Stimulated activated CD4-positive, alpha-beta T cell treated with anti-CD3 and anti-CD28 coated beads, Interleukin-2, amount 100 ng/mL, for 4 hours (primary cell): ENCODE results near the gene PDE6B.
"Not testable (repeated sequence)": the region's sequence is repeated elsewhere in the genome, so short reads cannot be mapped to it uniquely, and the experiment has no call there.

Source experiments
- DNase-seq: peaks from one replicate; pipeline ENCODE4 v3.0.0-alpha.2; 2020; ENCODE audit warnings: low read depth

The PDE6B gene

DNA sequence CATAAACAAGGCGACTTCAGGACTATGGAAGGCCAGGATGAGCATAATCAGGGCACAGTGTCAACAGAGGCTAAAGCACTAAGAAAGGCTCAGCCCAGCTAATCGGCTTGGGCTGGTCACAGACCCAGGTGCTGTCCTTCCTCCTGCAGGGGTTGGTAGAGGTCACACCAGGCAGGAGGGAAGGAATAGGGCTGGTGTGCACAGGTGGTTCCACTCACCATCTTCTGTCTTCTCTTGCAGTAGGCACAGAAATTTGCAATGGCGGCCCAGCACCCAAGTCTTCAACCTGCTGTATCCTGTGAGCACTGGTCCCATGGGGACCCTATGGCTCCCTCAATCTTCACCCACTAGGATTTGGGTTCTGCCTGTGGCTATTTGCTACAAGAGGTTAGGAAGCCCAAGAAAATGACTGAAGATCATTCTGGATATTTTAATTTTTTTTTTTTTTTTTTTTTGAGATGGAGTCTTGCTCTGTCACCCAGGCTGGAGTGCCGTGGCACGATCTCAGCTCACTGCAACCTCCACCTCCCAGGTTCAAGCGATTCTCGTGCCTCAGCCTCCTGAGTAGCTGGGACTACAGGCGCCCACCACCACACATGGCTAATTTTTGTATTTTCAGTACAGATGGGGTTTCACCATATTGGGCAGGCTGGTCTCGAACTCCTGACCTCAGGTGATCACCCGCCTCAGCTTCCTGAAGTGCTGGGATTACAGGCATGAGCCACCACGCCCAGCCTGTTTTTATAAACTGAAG is 44.6 kb downstream of the PDE6B start:
- not testable (repeated sequence) for DNase-seq

- DNase-seq = no peak
Measured at GRCh38 chr4:671769-672168, 46.4 kb downstream of the PDE6B start.

DNA sequence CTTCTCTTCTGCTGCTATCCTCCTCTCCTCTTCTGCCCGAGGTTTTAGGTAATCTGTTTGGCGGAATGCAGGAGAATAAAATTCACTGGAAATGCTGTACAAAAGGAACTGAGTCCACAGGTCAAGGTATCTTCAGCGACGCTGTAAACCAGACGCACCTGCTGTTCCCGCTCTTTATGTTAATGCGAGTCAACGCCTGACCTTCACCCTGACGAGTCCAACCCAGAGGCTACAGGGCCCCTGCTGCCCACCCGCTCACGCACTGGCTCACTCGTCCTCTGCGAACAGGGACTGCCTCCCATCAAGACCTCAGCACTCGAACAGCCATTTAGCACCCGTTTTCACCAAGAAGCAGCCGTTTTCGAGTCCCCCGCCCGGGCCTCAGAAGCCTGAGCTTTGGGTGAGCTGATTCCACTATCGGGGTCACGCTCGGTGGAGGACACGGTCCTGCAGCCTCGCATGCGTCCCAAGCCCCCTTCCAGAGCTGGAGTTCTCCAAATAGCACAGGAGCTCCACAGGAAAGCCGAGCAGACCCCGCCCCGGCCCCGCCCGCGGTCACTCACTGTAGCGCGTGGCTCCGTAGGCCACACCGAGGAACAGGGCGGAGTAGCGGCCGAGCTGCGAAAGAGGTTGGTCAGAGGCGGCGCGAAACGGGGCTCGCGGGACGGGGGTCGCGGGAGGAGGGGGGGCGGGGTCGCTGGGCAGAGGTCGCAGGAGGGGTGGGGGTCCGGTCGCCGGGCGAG is 48.1 kb downstream of the PDE6B start:
- no peak for DNase-seq

- peak; percentile 96 for DNase-seq
Measured at GRCh38 chr4:674172-675035, 49.0 kb downstream of the PDE6B start, which contains the start of the genes ATP5ME and MYL5. TSS of gene ATP5ME (minus strand) at chr4:674276. CDS start at chr4:674247, 29 bp downstream. TSS of gene MYL5 (plus strand) at chr4:674542. CDS start at chr4:678027, 3,485 bp downstream.

DNA sequence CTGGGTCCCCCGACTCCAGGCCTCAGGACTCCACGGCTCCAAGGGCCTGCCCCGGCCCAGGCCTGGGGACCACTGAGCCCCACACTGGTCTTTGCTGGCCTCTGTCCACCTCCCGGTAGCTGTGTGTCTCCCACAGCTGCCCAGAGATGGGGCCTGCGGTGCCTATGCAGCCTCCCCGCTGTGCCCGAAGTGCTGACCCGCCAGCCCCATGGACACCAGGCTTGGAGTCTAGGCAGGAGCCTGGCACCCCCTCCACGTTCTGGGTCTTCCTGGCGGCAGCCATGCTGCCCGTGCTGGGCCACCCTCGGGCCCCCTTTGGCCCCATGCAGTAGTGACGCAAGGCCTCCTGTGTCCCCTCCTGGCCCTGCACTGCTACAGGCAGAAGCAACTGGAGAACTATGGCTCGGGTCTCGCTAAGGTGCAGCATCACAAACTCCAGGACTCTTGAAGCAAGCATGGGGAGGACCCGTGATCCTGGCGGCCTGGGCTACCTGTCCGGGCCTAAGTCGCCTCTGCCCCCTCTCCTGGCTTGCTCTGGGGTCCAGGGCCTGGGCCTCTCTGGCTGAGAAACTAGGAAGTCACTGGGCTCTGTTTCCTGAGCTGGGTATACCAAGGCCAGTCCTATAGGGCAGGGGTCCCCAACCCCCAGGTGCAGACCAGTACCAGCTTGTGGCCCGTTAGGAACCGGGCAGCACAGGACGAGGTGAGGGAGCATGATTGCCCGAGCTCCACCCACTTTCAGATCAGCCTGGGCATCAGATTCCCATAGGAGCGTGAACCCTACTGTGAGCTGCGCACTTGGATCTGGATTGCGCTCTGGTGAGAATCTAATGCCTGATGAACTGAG is 49.9 kb downstream of the PDE6B start:
- DNase-seq = no peak

GRCh38 chr4:675980-676870 is 50.9 kb downstream of the PDE6B start:
- no peak for DNase-seq

- DNase-seq = no peak
Measured at GRCh38 chr4:676871-677235, 51.5 kb downstream of the PDE6B start.

GRCh38 chr4:677431-678293 is 52.3 kb downstream of the PDE6B start:
- peak; percentile 31 for DNase-seq

DNA sequence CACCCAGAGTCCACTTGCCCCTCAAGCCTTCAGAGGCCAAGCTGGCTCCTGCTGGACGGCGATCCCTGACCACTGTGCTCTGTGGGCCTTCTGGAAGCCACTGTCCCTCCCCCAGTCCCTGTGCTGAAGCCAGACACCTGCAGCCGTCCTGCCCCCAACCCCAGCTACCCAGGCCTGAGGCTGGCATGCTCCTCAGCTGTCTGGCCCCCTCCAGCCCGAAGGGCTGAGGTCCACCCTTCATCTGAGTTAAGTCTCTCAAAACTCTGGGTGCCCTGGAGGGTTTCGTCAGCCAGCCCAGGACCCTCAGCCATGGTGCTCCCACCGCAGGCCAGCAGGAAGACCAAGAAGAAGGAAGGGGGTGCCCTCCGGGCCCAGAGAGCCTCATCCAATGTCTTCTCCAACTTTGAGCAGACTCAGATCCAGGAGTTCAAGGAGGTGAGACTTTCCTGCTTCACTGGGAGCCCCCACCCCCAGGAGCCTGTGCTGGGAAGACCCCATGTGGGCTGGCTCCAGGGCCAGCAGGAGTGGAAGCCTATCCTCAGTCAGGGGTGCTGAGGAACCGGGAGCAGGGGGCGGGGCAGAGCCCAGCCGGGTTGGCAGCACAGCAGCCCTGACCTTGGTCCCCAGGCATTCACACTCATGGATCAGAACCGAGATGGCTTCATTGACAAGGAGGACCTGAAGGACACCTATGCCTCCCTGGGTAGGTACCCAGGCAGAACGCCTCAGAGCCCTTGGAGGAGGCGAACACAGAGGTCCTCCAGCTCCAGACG is 53.1 kb downstream of the PDE6B start:
- no peak for DNase-seq

- DNase-seq = no peak
Measured at GRCh38 chr4:679104-679481, 53.7 kb downstream of the PDE6B start.

GRCh38 chr4:679629-680028 is 54.3 kb downstream of the PDE6B start:
- DNase-seq = no peak

DNA sequence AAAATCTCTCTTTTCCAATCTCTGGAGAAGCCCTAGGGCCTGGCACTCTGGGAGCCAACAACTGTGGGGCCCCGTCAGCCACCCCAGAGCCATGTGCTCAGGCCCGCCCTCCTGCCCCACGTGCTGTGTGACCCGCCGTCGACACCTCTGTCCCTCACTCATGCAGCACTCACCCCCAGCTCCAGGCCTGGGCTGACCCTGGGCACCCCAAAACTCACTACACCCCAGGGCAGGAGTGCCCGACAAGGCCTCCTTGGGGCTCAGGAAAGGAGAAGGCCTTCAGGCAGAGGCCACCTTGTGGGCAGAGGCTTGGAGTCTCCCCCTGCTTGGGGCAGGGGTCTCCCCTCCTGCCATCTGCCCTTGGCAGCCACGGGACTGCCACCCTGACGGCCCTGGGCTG is 54.7 kb downstream of the PDE6B start:
- DNase-seq = no peak

DNA sequence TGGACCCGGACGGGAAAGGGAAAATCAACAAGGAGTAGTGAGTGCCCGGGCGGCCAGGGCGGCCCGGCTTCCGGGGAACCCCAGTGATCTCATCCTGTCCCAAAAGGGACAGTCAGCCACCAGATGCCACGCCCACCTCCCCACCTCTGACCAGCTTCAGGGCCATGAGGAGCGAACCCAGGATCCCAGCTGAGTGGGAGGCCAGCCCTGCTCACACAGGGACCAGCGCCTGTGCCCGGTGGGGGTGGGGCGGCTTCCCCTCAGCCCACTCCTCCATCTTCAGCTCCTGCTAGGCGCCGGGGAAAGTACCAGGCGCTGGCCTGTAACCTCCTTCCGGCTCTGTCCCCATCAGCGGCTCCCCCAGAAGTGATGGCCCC is 55.2 kb downstream of the PDE6B start:
- no peak for DNase-seq

DNA sequence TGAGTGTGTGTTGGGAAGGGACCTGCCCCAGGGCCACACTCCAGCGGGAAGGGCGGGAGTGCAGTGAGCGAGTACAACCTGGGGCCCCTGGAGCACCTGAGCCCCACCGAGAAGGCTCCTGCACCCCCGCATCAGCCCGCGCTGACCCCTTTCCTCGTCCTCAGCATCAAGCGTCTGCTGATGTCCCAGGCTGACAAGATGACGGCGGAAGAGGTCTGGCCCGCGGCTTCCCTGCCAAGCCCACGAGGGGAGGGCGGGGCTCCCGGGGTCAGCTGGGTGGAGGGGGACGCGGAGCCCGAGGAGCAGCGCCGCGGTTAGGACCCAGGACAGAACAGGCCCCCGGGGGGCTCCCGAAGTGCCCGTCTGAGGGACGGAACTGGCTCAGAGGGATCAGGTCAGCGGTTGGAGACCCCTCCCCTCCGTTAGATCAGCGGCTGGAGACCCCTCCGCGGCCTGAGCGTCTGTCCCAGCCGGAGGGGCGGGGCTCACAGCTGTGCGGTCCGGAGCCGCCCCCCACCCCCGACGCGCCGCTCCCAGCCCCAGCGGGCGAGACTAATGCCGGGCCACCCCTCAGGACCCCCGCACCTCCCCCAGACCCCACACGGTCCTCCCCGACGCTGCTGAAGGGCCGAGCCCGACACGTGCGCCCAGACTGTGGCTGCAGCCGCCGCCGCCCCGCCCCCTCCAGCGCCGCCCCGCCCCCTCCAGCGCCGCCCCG is 55.7 kb downstream of the PDE6B start:
- no peak for DNase-seq

DNA sequence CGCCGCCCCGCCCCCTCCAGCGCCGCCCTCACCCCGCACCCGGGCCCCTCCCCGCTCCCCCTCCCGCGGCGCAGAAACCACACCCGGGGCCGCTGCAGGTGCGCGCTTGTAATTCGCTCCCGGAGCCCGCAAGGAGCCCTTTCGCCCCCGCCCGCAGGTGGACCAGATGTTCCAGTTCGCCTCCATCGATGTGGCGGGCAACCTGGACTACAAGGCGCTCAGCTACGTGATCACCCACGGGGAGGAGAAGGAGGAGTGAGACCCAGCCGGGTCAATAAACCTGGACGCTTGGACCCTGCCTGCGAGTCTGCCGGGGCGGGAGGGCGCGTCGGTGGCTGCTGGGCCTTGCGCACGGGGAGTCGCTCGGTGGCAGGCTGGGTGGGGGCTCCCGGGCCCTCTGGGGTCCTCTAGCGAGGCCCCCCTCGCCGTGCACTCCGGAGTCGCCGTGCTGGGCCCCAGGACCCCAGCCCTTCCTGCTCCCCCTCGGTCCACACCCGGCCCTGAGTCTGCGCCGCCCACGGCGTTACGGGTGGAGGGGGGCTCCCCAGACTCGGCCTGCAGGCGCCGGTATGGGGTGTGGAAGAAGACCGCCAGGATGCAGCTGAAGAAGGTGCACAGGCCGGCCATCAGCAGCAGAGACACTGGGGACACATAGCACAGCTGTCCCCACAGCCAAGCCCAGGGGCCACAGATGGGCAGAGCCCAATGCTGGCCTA is 56.5 kb downstream of the PDE6B start:
- DNase-seq = no peak

- no peak for DNase-seq
Measured at GRCh38 chr4:682490-683172, 57.3 kb downstream of the PDE6B start.
